Posterior cingulate gyrus (tissue), 11 donors: Measurements from ENCODE around the gene CCND1.

Experiments
- DNase-seq, 10 donors: peaks; one replicate each; pipeline versions ENCODE4 v3.0.0 to v3.0.0-alpha.2; 2020 to 2021; ENCODE audit warnings: mixed read lengths in 3 of 10
- intact Hi-C: fragments of 100-400 bp; cut with DNase I; formaldehyde crosslinking; loops from one replicate; pipeline ENCODE4 v1.15.1; 2023

The CCND1 gene

DNA sequence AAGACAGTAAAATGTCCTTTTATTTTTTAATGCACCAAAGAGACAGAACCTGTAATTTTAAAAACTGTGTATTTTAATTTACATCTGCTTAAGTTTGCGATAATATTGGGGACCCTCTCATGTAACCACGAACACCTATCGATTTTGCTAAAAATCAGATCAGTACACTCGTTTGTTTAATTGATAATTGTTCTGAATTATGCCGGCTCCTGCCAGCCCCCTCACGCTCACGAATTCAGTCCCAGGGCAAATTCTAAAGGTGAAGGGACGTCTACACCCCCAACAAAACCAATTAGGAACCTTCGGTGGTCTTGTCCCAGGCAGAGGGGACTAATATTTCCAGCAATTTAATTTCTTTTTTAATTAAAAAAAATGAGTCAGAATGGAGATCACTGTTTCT lies 1.1 kb upstream of the CCND1 start:
- intact Hi-C loops, result loop anchor here (5.0 kb wide), 2 partner anchors 198 to 343 kb away; no protein-coding TSS in a partner anchor
- no peak for DNase-seq

DNA sequence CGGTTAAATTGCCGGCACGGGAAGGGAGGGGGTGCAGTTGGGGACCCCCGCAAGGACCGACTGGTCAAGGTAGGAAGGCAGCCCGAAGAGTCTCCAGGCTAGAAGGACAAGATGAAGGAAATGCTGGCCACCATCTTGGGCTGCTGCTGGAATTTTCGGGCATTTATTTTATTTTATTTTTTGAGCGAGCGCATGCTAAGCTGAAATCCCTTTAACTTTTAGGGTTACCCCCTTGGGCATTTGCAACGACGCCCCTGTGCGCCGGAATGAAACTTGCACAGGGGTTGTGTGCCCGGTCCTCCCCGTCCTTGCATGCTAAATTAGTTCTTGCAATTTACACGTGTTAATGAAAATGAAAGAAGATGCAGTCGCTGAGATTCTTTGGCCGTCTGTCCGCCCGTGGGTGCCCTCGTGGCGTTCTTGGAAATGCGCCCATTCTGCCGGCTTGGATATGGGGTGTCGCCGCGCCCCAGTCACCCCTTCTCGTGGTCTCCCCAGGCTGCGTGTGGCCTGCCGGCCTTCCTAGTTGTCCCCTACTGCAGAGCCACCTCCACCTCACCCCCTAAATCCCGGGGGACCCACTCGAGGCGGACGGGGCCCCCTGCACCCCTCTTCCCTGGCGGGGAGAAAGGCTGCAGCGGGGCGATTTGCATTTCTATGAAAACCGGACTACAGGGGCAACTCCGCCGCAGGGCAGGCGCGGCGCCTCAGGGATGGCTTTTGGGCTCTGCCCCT lies 529 bp upstream of the CCND1 start:
- intact Hi-C loops, result loop anchor here (5.0 kb wide), 2 partner anchors 198 to 343 kb away; no protein-coding TSS in a partner anchor
- DNase-seq, result peak in 3 of 10 donors; percentile 68 to 80 (median 75)

DNA sequence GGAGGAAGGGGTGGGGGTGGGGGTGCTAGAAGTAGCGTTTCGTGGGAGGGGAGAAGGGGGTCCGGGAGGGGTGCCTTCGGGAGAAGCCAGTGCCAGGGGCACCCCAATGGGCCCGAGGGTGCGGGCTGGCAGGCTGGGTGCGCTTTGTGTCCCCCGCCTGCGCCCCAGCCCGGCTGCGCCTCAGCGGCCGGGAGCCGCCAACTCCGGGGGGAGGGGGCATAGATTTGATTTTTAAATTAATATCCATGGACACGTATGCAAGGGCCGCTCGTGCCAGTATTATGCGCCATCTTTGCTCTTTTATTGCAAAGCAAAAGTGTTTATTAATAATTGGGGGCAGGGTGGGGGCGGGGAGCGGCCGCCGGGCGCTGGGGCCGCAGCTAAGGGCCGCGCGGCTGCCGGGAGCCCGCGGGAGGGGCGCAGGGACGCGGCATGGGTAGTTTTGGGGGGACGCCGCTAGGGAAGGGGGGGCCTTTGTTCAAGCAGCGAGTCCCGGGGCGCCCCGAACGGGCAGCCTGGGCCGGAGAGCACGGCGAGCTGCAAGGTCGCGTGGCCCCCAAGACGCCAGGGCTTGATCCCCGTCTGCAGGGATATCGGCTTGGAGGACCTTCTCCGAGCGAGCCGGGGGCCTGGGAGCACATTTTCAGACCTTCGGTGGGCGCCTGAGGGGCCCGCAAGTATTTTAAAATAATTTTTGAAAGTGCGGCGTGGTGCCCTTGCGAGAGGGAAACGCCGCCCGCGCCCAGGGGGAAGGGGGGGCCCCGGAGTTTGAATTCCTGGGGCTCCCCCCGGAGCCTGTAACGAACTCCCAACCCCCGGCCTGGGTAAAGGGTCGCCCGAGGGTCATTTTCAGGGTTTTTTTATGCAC lies 959 bp downstream of the CCND1 start:
- intact Hi-C loops, result loop anchor here (5.0 kb wide), 2 partner anchors 200 to 345 kb away; no protein-coding TSS in a partner anchor
- peak in 2 of 10 donors; percentile 54 to 75 for DNase-seq

DNA sequence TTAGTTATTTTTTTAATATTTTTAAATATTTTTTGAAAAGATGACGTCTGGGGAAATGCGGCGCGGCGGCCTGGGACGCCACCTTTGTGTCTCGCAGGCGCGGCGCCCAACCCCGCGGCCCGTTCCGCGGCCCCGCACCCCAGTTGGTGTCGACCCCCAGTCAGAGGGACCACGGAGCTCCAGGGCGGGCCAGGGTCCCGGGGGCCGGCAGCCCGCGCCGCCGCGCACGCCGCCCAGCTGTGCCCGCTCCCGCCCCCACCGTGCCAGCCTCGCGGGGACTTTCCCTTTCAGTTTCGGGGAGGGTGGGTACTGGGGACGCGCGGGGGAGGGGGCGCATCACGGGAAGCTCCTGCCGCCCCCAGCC lies 1.6 kb downstream of the CCND1 start:
- DNase-seq, result peak in 3 of 10 donors; percentile 68 to 76 (median 76)
- intact Hi-C loops, result loop anchor here (5.0 kb wide), 2 partner anchors 200 to 345 kb away; no protein-coding TSS in a partner anchor

DNA sequence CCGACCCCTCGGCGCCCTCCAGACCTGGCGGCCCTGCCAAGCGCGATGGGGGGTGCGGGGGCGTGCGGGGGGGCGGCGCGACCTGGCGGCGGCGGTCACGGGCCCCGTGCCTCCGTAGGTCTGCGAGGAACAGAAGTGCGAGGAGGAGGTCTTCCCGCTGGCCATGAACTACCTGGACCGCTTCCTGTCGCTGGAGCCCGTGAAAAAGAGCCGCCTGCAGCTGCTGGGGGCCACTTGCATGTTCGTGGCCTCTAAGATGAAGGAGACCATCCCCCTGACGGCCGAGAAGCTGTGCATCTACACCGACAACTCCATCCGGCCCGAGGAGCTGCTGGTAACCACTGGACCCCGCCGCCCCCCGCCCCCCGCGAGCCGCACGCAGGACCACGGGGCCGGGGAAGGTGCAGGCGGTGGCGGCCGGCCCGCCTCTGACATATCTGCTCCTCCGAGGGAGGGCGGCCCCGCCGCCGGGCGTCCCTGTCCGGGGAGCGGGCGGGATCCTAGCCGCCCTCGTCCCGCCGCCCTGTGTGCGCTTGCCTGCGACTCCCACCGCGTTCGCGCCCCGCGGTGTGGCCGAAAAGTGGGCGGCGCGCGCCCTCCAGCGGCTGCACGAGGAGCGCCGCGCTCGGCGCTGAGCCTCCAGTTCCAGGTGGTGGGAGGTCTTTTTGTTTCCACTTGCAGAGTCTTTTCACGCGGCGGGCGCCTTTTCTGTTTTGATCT lies 2.1 kb downstream of the CCND1 start:
- DNase-seq, result peak; percentile 57 to 96 (median 72)
- intact Hi-C loops, result loop anchor here (1.0 to 5.0 kb wide), 3 partner anchors 201 to 542 kb away; no protein-coding TSS in a partner anchor

DNA sequence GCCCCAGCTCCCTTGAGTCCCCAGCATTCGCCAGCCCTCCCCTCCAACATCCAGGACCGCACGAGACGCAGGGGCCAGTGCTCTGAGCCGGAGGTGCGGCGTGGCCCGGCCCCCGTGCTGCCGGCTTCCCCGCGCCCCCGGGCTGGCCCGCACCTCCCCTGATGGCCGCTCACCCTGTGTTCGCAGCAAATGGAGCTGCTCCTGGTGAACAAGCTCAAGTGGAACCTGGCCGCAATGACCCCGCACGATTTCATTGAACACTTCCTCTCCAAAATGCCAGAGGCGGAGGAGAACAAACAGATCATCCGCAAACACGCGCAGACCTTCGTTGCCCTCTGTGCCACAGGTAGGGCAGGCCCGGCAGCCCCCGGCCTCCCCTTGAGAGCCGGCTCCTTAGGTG lies 2.7 kb downstream of the CCND1 start:
- no peak for DNase-seq
- intact Hi-C loops, result loop anchor here (1.0 to 5.0 kb wide), 3 partner anchors 201 to 542 kb away; no protein-coding TSS in a partner anchor

DNA sequence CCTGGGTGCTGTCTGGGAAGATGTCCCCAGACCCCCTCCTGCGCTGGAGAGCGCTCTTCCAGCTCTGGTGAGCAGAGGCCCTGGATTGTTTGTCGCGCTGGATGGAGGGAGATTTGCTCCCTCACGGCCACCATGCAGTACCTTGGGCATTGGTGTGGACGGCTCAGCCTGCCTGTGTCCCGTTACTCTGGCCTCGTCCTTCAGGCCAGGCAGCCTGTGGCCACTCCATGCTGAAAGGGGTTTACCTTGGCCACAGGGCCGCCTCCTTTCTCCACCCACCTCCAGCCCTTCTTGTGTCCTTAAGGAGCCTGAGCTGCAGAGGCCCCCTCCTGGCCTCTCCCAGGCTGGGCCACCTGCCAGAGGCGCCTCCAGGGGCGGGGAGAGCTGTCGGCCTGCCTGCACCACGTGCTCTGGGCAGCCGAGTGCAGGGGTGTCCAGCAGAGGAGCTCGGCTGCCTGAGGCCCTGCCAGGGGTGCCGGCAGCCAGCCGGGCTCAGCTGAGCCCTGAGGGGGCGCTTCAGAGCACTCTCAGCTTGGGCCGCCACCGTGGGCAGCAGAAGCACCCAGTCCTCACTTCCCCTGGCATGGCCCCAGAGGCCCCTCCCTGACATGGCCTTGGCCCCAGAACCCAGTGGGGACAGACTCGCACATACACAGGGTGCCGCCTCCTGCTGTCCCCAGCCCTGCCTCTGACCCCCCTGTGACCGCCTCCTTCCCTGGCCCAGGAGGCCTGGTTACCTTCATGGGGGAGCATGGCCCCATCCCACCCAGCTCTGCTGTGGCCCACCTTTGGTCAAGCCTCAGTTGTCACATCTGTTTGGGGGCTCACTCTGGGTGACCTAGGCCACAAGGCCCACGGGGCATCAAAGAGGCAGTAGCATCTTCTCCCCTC lies 3.4 kb downstream of the CCND1 start:
- DNase-seq, result peak in 4 of 10 donors; percentile 38 to 89 (median 81)
- intact Hi-C loops, result loop anchor here (5.0 kb wide), 2 partner anchors 202 to 347 kb away; no protein-coding TSS in a partner anchor

DNA sequence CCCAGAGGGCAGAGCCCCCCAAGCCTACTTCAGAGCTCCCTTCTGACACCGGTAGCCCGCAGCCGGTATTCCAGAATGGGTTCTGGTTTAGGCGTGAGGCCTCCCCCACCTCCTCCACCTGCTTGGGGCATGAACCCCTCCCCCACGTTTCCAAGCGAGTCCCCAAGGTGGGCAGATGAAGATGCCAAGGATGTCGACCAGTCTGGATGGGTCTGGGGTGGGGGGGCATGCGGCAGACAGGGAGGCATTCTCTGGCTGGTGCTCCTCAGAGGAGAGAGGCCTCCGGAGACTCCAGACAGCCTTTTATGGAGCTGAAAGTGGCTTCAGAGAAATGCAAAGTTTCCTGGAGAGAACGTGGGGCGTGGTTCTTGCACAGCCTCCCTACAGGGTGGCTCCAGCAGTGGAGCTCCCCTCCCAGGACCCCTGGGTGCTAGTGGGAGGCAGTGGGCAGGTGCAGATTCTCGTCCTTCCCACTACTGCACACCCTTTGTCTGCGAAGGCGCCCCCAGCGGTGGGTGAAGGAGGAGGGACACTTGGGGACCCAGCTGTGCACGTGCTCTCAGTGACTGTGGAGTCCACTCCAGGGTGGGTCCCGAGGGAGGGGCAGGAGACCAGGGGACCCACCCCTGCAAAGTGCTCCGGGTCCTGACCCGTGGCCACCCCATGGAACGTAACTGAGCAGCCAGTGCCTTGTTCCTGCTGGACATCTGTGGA lies 4.2 kb downstream of the CCND1 start:
- peak in 2 of 10 donors; percentile 70 to 75 for DNase-seq
- intact Hi-C loops, result loop anchor here (5.0 kb wide), 2 partner anchors 203 to 348 kb away; no protein-coding TSS in a partner anchor

DNA sequence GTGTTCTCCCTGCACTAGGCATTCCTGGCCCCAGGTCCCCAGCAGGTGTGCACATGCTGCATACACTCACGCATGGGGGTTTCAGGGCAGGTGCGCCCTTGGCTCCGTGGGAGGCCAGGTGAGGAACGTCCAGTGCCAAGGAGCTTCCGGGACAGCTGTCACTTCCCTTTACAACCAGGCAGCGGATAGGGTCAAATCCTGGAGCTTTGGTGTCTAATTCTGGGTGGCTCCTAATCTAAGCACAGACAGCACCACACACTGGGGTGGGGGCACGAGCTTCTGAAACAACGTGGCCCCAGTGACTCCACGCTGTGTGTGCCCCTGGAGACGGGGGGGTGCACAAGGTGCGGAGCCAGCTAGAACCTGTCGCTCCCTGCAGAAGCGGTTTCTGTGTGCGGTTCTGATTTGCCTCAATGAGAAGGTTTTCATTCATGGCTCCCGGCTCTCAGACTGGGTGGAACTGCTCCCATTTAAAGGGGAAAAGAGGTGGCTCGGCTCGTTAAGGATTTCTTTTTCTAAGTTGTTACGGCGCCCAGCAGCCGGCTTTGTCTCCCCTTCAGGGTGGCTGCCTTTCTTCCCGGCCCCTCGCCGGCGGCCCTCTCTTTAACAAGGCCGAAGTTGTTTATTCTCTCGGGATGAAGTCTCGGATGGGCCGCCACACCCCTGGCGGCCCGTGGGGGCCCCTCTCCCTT lies 5.0 kb downstream of the CCND1 start:
- intact Hi-C loops, result no loop called here
- peak in 4 of 10 donors; percentile 1 to 72 (median 48) for DNase-seq

DNA sequence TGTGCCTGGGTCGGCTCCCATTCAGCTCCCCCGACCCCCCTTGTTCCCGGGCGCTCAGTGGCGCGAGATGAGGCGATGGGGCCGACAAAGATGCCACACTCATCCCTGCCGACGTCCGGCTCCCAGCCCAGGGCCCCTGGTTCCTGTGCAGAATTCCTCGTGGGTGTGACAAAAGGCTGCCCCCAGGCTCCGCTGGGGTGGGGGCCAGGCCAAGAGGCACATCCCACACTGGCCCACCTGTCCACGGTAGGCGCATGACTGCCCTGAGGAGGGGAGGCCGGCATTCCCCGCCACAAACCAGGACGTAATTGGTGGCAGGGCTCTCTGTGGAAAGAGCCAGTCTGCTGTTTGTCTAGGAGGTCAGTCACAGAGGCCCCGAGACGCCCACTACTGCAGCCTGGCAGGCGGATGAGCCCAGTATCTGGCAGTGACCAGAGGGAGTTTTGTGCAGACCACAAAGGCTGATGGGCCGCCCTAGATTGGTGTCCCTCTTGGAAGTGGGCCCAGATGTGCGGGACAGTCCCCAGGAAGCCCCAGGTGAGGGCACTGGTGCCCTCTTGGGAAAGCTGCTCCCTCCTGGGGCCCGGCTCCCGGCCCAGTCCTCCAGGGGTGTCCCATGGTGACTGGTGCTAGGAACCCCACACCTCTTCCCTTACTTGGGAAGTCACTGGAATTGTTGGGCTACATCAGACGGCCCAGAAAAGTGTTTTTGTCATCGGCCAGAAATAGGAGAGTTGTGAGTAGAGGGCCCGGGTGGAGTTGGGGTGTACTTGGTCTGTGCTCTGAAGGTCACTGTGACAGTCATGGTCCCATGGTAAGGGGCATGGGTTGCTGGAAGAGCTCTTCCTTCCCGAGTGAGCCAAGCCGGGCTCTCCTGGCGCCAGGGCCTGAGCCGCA lies 5.8 kb downstream of the CCND1 start:
- peak in 2 of 10 donors; percentile 40 to 83 for DNase-seq
- intact Hi-C loops, result no loop called here

DNA sequence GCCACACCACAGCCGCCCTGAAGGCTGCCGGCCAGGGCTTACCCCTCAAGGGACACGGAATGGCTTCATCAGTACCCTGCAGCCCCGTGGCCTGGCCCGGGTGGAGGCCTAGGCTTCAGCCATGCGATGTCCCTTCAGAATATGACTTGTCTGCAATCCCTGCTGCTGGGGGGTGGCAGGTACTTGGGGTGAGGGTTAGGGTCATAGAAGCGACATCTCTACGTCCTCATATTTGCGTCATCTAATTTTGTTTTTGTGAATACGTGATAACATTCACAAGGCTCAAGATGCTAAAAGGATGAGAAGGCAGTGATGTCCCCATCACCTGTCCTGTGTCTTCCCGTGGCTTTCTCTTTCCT lies 6.4 kb downstream of the CCND1 start:
- intact Hi-C loops, result no loop called here
- DNase-seq, result peak in 2 of 10 donors; percentile 55 to 73

DNA sequence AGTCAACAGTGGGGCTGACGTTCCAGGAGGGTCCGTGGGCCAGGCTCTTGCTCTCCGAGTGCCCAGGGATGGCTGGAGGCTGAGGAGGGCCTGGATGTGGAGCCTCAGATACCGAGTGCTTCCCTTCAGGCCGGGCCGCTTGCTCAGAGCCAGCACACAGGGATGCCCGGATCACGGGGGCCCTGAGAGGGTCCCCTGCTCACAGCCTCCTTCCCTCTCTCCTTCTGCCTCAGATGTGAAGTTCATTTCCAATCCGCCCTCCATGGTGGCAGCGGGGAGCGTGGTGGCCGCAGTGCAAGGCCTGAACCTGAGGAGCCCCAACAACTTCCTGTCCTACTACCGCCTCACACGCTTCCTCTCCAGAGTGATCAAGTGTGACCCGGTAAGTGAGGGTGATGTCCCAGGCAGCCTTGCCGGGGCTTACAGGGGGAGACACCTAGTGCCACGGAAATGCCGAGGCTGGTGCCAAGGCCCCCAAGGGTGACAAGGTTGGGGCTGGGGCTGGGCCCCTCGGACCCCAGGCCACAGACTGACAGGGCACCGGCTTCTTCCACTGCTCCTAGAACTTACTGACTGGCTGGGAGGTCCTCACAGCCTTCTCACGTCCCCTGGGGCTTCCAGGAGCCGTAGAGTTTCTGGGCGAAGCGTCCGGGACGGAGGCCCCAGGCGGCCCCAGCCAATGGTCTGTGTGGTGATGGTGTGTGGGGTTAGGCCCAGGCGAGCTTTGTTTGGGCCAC lies 7.0 kb downstream of the CCND1 start:
- peak in 2 of 10 donors; percentile 60 to 82 for DNase-seq
- intact Hi-C loops, result no loop called here

DNA sequence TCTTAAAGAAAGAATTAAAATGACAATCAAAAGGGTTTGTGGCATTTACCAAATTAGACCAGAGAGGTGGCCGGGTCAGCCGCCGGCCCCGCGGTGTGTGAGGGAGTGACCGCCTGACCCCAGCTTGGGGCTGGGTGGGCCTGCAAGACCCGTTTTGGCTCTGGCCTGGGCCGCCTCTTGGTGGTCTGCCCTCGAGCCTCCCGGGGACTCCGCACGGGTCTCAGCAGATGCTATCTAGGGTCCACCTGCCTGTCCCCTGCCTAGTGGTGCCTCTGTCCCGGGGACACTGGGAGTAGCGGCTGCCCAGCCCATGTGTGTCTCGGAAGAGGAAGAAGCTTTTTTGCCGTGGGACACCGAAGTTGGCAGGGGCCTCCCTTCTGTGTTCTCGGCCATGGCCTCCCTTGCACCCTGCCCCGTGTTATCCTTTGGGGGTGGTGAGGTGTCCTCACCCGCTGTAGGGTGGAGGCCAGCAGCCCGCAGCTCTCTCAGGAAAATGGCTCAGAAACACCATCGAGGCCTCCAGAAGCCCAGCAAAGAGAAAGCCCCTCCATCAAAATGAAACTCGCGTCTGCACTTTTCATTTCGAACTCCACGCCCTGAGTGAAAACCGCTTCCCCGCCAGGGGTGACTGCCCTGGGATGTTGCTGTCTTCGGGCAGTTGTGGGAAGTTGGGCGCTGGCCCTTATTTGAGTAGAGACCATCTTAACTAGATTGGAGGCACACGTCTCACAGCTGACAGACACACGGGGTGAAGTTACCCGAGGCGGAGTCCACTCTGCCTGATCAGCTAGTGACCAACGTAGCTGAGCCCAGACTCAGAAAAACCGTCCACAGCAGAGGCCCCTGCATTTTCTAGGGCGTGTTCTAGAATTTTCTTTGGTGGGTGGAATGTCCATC lies 8.0 kb downstream of the CCND1 start:
- intact Hi-C loops, result no loop called here
- peak in 3 of 10 donors; percentile 58 to 67 (median 63) for DNase-seq

DNA sequence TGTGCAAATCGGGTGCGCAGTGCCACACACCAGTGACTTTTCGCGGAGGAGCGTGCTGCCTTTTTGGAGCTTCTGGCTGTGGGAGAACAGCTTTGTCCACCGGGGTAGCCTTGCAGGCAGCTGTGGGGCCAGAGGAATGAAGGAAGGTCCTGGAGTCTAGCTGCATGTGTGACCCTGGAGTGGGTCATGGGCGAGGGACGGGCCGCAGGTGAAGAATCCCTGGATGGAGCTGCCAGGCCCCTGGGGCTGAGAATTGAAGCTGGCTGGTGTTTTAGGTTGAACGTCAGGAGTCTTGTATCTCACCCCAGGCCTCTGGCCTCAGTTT lies 8.6 kb downstream of the CCND1 start:
- DNase-seq, result peak in 3 of 10 donors; percentile 52 to 63 (median 56)
- intact Hi-C loops, result no loop called here

DNA sequence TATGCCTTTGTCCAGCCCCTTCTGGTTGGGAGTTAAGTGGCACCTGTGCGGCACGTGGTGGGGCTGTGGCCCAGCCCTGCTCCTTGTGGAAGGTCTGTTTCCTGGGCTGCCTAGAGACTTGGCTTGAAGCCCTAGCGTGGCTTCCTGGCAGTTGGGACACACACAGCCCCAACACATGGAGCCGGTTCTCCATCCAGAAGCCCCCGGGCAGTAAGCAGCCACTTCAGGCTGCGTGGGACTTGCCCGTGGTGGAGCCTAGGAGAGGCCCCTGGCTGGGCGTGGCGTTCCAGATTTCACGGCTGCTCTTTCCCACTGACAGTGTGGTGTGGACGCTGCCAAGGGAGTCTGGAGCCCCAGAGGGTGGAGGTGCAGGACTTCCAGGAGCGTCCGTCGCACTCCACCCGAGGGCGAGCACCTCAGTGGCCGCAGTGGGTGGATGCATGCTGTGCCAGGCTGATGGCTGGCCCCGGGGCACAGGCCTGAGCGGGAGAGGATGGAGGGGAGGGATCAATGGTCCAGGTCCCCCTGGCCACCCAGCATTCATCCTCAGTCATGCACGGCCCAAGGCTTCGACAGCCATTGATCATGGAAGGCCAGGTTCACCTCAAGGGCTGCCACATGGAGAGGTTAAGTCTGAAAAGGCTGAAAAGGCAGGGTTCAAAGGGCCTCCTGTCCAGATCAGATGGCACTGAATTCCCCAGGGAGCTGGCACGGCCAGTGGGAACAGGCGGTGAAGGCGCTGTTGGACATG lies 9.3 kb downstream of the CCND1 start:
- intact Hi-C loops, result no loop called here
- DNase-seq, result peak in 3 of 10 donors; percentile 24 to 83 (median 77)
